Epithelial cell of prostate (primary cell): Measurements from ENCODE around the gene AP4S1.
A peak's percentile ranks its signal among the peaks of the same experiment; 100 is the strongest.
"Not testable (repeated sequence)": the region's sequence is repeated elsewhere in the genome, so short reads cannot be mapped to it uniquely, and the experiment has no call there.

ENCODE experiments used
- DNase-seq: peaks from one replicate; pipeline ENCODE4 v3.0.0-alpha.2; 2011; ENCODE audit warnings: low read depth, low spot score
- H3K27ac ChIP-seq: fragments of 450-650 bp; 2 replicates; pipeline ENCODE4 v1.5.1; 2017; ENCODE audit warnings: mild to moderate bottlenecking

The AP4S1 gene

DNA sequence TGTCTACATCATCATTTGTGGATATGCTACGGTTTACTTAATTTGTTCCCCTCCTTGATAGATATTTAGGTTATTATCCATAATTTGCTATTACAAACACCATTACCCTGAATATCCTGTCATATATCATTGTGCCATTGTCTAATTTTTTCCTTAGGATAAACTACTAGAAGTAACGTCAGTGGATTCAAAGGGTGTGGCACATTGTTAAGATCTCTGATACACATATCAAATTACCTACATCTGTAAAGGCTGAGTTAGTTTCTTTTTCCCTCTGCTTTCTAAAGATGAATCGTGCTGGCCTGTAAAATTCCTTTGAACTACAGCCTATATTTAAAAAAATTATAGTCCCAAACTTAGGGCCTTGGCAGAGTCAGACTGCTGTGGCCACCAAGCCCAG is 54.6 kb downstream of the AP4S1 start:
- peak overlapping the region; percentile 23 for H3K27ac ChIP-seq
- DNase-seq = no peak

DNA sequence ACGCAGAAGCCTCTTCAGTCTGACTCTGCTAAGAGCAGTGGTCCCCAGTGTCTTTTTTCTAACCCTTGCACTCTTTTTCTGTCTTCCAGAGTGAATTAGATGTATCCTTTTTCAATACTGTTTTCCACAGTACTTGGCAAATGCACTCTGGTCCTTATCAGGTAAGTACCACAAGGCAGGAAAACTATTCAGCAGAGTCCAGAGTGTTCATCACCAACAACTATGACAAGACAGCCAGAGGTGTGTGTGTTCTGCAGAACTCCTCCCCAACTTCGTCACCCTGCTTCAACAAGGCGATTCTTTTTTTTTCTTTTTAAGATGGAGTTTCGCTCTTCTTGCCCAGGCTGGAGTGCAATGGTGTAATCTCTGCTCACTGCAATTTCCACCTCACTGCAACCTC is 55.0 kb downstream of the AP4S1 start:
- no peak for DNase-seq

DNA sequence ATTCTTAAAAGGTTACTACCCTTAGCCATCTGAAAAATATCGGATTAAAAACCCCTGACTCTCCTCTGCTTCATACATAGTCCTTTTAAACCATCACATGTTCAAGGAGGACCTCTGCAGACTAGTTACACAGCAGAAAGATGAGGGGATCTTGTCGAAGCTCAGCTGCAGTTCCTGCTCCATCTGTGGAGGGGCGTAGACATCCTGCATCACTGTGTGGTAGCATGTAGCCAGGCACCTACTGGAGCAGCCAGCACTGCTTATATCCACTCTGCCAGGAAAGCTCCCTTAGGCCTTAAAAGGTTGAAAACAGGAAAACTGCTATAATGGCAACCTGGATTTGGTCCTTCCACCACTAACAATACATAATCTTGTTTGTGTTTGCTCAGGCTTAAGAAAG is 58.3 kb downstream of the AP4S1 start:
- DNase-seq = no peak
- H3K27ac ChIP-seq = no peak overlapping the region

More for the DNA sequence above, 55.0 kb downstream of the AP4S1 start:
- H3K27ac ChIP-seq = peak overlapping the region; percentile 23

DNA sequence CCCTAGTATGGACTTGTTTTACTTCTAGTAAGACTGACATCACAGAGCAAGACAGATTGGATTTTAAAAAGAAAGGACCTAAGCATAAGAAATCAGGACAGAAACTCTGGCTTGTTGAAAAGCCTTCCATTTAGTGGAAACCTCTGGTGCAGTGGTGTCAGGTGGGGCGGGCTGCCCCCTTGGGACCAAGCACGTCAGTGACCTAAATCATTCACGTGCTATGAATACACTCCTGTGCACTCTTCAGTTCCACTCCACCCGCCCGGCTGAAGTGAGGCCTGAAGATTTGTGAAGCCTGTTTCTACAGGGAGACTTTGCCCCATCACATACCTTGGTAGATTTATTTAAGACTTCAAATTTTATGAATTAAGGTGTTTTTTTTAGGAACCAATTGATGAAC is 58.9 kb downstream of the AP4S1 start:
- H3K27ac ChIP-seq = no peak overlapping the region

DNA sequence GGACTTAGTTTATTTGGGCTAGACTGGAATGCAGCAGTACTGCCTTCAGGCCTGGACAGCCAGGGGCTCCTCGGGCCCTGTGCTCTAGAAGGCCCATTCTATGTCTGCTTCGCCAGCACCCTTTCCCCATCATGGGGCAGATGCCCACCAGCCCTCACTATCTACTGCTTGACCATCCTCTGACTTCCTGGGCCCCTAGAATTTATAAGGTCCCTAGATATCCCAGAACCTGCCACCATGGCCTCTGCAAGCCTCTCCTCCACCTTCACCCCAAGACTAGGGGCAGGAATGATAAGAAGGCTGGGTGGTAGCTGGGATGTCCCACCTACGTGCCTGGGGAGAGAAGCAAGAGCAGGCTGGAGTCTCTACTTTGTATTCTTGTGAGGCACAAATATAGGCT is 59.6 kb downstream of the AP4S1 start:
- H3K27ac ChIP-seq = no peak overlapping the region
- no peak for DNase-seq

More for the DNA sequence above, 58.9 kb downstream of the AP4S1 start:
- no peak for DNase-seq

DNA sequence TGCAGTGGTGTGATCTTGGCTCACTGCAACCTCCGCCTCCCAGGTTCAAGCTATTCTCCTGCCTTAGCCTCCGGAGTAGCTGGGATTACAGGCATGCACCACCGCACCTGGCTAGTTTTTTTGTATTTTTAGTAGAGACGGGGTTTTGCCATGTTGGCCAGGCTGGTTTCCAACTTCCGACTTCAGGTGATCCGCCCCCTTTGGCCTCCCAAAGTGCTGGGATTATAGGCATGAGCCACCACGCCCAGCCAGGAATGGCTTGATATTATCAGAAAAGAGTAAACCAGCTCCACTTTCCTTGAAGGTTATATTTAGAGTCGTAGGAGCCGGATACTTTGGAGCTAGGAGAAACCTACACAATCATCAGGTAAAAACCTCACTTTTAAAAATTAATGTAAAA is 61.0 kb downstream of the AP4S1 start:
- H3K27ac ChIP-seq, DNase-seq: not testable (repeated sequence)

DNA sequence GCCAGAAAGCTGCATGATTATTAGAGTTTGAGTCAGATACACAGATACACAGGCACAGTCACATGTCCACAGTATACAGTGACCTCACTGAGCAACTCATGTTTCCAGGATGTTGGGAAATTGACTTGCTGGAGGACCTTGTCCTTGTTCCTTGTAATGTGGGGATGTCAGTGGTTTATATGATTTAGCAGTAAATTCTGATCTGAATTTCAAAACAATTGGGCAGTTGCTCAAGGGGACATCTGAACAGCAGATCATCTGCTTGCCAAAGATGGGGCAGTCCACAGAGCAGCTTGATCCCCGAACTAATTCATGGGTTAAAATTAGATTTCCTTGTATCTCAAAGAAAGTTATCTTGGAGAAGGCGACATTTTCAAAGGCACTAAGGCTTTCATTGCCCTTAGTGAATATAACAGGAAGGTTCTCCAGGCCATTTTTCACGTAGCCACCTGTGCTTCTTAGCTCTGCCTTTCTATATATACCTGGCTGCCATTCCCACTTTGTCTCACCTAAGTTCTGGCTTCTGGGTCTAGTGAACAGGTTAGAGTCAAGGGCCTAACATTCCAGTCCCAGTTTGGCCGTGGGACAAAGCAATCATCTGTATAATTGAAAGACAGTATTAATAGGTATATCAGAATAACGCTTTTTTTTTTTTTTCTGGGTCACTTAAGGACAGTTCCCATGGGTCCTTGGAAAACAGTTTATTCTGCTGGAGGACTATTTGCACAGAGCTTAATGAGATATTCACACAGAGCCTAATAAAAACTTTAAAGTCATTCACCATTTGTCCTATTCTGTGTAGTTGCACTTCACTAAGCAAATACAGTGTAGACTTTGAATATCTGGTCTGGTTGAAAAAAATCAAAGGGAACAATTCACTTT is 65.7 kb downstream of the AP4S1 start:
- DNase-seq = peak; percentile 74
- H3K27ac ChIP-seq = peak overlapping the region; percentile 90

DNA sequence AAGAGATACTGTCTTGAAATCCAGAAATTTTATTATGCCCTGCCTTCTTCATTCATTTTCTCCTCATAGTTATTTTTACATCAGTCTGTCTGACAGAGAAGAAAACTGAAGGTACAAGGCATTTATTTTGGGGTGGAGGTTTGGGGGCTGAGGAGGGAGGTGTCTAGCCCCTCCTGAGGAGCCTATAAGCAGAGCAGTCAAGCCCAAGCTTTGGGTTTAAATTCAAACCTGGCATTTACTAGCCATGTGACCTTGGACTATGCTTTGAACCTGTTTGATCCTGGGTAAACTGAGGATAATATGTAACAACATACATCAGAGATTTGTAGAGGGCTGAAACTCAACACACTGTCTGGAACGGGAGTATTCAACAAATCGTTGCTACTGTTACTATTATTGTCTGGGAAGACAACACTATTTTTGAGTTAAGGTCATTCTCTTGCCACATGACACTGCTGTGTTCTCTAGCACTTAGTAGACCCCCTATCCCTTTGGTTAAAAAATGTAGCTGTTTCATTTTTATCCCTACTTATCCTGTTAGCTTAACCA is 66.8 kb downstream of the AP4S1 start:
- no peak for DNase-seq
- peak overlapping the region; percentile 90 for H3K27ac ChIP-seq

DNA sequence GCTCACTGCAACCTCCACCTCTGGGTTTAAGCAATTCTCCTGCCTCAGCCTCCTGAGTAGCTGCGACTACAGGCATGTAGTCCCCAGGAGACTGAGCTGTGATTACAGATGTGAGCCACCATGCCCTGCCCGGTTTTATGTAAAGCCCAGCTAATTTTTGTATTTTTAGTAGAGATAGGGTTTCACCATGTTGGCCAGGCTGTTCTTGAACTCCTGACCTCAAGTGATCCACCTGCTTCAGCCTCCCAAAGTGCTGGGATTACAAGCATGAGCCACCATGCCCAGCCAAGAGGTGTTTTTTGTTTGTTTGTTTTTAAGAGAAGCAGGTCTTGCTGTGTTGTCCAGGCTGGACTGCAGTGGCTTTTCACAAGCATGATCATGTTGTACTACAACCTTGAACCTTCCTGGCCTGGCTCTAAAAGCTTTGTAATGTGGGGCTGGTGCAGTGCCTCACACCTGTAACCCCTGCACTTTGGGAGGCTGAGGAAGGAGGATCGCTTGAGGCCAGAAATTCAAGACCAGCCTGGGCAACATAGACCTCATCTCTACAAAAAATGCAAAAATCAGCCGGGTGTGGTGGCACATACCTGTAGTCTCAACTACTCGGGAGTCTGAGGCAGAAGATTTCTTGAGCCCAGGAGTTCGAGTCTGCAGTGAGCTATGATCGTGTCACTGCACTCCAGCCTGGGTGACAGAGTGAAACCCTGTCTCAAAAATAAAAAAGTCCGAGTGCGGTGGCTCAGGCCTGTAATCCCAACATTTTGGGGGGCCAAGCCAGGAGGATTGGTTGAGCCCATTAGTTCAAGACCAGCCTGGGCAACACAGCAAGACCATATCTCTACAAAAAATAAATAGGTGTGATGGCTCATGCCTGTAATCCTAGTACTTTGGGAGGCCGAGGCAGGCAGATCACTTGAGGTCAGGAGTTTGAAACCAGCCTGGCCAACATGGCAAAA is 68.7 kb downstream of the AP4S1 start:
- not testable (repeated sequence) for H3K27ac ChIP-seq, DNase-seq

DNA sequence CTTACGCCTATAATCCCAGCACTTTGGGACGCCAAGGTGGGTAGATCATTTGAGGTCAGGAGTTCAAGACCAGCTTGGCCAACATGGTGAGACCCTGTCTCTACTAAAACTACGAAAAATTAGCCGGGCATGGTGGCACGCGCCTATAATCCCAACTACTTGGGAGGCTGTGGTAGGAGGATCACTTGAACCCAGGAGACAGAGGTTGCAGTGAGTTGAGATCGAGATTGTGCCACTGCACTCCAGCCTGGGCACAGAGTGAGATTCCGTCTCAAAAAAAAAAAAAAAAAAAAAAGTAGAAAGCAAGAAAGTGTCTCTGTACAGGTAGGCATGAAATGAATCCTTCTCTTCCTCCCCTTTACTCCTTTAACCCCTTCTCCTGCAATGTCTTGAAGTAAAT is 70.4 kb downstream of the AP4S1 start:
- not testable (repeated sequence) for DNase-seq
- peak overlapping the region; percentile 26 for H3K27ac ChIP-seq

DNA sequence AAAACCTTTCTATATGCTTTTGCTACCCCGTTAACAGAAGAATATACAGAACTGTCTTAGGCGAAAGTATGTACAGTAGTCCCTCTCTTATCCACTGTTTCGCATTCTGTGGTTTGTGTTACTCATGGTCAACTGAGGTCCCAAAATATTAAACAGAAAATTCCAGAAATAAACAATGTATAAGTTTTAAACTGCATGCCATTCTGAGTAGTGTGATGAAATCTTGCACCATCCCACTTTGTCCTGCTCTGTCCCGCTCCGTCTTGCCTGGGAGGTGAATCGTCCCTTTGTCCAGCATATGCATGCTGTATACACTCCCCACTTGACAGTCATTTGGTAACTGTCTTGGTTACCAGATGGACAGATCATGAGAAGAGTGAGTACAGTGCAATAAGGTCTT is 70.8 kb downstream of the AP4S1 start:
- DNase-seq = no peak
- H3K27ac ChIP-seq = peak overlapping the region; percentile 26

DNA sequence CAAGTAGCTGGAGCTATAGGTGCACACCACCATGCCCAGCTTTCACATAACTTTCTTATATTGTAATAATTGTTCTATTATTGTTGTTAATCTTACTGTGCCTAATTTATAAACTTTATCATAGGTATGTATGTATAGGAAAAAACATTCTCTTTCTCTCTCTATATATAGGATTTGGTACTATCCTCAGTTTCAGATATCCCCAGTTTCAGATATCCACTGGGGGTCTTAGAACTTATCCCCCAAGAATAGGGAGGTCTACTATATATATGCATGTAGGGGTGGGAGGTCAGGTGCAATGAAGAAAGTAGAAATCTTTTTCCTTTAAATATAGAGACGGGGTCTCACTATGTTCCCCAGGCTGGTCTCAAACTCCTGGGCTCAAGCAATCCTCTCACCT is 71.6 kb downstream of the AP4S1 start:
- DNase-seq = no peak
- no peak overlapping the region for H3K27ac ChIP-seq

DNA sequence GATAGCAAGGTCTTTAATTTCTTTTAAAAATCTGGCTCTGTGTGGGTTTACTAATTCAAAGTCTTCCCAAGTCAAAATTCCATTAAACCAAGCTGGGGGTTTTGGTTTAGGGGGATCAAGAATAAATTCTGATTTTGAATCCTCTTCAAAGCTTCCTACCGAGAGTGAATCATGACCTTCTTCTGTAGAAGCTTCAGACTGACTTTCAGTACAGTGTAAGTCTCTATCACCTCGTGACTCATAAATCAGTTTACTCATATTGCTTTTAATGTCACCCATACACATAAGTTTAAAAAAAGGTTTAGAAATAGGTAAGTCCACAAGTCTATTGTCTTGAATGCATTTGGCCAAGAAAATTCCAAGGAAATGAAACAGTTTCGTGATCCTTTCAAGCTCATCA is 81.3 kb downstream of the AP4S1 start:
- no peak overlapping the region for H3K27ac ChIP-seq
- DNase-seq = no peak

DNA sequence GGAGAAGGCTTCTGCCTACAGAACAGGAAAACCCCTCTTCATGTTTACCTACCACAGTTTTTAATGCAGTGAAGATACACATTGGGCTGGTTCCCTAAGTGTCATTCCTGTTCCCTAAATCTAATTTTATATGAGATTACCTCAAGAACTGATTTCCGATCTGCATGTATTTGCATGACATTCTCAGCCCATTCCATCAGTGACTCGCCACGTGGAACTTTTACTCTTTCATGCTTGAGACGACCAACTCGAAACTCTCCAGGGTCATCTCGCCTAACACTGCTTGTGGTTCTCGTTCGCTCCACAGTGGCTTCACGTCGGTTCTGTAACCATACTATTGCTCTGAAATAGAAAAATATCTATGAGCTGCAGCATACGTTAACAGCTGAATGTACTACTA is 83.8 kb downstream of the AP4S1 start:
- no peak for DNase-seq
- H3K27ac ChIP-seq = no peak overlapping the region

DNA sequence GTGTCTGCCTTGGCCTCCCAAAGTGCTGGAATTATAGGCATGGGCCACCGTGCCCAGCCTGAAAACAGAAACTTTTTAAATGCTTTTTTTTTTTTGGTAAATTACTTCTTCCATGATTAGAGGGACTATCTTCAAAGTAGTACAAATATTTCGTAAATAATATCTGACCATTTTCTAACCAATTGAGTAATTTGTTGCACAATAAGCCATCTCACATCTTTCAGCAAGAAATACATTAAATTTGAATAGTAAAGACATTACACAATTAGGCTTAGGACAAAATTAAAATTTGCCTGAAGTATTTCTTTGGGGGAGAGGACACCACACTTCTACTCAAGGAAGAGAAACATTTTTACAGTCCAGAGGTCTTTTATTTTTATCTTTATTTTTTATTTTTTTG is 85.4 kb downstream of the AP4S1 start:
- no peak for DNase-seq
- H3K27ac ChIP-seq = no peak overlapping the region

DNA sequence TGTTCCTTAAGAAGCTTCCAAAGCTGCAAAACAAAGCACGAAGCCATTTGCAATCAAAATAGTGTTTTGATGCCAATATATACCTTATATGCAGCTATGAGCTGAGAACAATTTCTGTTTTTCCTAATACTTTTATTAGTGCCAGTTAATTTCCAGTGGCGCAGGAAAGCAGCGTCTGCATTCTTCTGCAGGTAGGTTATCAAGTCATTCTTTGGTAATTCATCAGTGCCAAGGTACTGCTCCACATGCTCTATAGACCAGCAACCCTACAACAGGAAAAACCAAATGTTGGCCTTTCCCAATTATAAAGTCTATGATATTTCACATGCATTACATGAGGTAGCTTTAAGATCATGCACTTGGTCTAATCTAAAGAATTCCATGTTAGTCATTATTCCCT is 88.3 kb downstream of the AP4S1 start:
- no peak overlapping the region for H3K27ac ChIP-seq
- no peak for DNase-seq

DNA sequence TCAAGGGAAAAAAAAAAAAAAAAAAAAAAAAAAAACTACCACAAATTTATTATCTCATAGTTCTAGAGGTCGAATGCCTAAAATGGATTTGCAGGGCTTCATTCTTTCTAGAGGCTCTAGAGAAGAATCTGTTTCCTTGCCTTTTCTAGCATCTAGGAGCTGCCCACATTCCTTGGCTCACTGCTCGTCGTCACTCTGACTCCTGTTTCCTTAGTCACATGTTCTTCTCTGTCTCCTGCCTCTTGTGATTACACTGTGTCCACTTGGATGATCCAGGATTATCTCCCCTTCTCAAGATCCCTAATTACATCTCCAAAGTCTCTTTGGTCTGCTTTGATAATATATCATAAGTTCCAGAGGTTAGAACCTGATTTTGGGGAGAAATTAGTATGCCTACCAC is 93.4 kb downstream of the AP4S1 start:
- DNase-seq = no peak
- no peak overlapping the region for H3K27ac ChIP-seq

DNA sequence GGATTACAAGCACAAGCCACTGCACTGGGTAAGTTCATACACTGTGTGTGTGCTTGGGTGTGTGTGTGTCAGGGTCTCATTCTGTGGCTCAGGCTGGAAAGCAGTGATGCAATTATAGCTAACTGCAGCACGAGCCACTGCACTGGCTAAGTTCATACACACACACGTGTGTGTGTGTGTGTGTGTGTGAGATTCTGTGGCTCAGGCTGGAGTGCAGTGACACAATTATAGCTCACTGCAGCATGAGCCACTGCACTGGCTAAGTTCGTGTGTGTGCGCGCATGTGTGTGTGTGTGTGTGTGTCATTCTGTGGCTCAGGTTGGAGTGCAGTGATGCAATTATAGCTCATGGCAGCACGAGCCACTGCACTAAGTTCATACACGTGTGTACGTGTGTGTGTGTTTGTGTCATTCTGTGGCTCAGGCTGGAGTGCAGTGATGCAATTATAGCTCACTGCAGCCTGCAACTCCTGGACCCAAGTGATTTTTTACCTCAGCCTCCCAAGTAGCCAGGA is 96.7 kb downstream of the AP4S1 start:
- DNase-seq = peak; percentile 3
- no peak overlapping the region for H3K27ac ChIP-seq

DNA sequence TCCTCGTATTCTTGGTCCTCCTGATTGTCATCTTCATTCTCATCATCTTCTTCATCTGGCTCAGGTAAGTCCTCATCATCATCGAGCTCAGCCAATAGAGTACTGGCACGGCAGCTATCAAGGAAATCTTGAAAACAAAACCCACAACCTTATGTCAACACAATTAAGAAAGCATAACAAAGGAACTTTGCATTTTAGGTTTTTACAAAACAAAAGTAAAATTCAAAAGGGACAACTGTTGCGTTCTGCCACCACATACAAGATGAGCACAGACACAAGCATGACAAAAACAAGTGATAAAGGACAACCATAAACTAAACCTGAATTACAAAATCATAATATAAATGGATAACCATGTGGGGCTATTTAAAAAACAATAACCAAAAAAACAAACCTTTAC is 97.5 kb downstream of the AP4S1 start:
- no peak for DNase-seq
- no peak overlapping the region for H3K27ac ChIP-seq

DNA sequence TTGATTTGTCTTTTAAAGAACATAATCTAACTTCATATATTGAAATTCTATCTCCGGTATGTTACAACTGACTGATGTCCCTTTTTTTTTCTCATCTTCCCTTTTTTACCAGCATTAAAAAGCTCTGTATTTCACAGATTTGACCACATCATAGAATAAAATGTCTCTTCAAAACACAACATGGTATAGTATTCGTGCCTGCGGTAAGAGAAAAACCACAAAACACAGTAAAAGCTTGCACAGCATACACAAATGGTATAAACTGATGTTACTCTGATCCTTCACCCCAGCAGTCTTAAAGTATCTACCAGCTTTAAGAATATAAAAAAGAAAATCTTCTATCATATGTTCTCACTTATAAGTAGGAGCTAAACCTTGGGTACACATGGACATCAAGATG is 98.7 kb downstream of the AP4S1 start:
- DNase-seq = no peak
- no peak overlapping the region for H3K27ac ChIP-seq

DNA sequence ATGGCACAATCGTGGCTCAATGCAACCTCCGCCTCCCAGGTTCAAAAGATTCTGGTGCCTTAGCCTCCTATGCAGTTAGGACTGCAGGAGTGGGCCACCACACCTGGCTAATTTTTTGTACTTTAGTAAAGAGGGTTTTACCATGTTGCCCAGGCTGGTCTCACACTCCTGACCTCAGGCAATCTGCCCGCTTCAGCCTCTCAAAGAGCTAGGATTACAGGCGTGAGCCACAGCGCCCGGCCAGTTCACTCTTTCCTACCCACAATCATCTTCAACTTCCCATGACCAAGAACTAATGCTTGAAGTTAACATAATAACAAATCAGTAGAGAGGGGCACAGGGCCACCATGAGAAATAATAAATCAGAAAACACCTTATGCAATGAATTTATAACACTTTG is 99.8 kb downstream of the AP4S1 start:
- DNase-seq = no peak
- H3K27ac ChIP-seq = no peak overlapping the region
